IMR-90 (cell line): ENCODE results near the gene PPDPF. TPM values are rescaled to one million over a fixed set of nuclear protein-coding genes. Genes with fewer than 3 reads are reported as not detected.

ENCODE experiments used
- ATAC-seq: fragments of 200-7000 bp; cut with Tn5 transposase; 2 replicates; pipeline ENCODE4 v1.9.1; 2020; ENCODE audit warnings: low read depth, mild to moderate bottlenecking, moderate library complexity
- BruUV-seq: library from RNA; stranded (reverse); fragments of 400-500 nt; replicated peaks from 2 replicates; lab custom pipeline; 2021; lab: Mats Ljungman, UMichigan
- CTCF ChIA-PET: fragments of 300-600 bp; formaldehyde crosslinking; extraction: SDS; loops from one replicate; lab custom pipeline; 2021; ENCODE audit warnings: antibody characterized with exemption; lab: Yijun Ruan, JAX
- POLR2A ChIA-PET: fragments of 300-600 bp; sonication (Branson Sonifier 250); formaldehyde crosslinking; loops from one replicate; lab custom pipeline; 2022; ENCODE audit warnings: antibody characterized with exemption; ENCODE audit not compliant: unreplicated experiment; lab: Charles Lee
- DNase-seq: peaks from one replicate; pipeline ENCODE4 v3.0.0; 2013
- H2AFZ ChIP-seq: replicated peaks from 2 replicates; pipeline ENCODE3; 2013; ENCODE audit warnings: low read length, mild to moderate bottlenecking; ENCODE audit not compliant: poor library complexity
- H2AK5ac ChIP-seq: 2 replicates; pipeline ENCODE4 v1.6.1; 2013; ENCODE audit warnings: low read depth, low read length, inconsistent platforms
- H2AK9ac ChIP-seq: replicated peaks from 2 replicates; pipeline ENCODE3; 2013; ENCODE audit warnings: mild to moderate bottlenecking, low read depth, low read length, moderate library complexity; ENCODE audit not compliant: poor library complexity
- H2BK120ac ChIP-seq: 2 replicates; pipeline ENCODE4 v1.6.1; 2013; ENCODE audit warnings: low read depth, low read length, inconsistent platforms
- H2BK15ac ChIP-seq: 3 replicates; pipeline ENCODE4 v1.6.1; 2013; ENCODE audit warnings: low read depth, low read length, inconsistent platforms
- H2BK20ac ChIP-seq: 2 replicates; pipeline ENCODE4 v1.6.1; 2013; ENCODE audit warnings: low read depth, mild to moderate bottlenecking, inconsistent platforms, low read length, moderate library complexity
- H2BK5ac ChIP-seq: 2 replicates; pipeline ENCODE4 v1.6.1; 2013; ENCODE audit warnings: mild to moderate bottlenecking, low read depth, low read length, inconsistent platforms; ENCODE audit not compliant: poor library complexity, severe bottlenecking
- H3K14ac ChIP-seq: replicated peaks from 2 replicates; pipeline ENCODE4 v1.6.1; 2013; ENCODE audit warnings: low read depth, low read length, inconsistent platforms
- H3K18ac ChIP-seq: 2 replicates; pipeline ENCODE4 v1.6.1; 2013; ENCODE audit warnings: low read depth, low read length, control low read depth
- H3K23ac ChIP-seq: 2 replicates; pipeline ENCODE4 v1.6.1; 2013; ENCODE audit warnings: low read depth, low read length, inconsistent platforms
- H3K27ac ChIP-seq: 2 replicates; pipeline ENCODE4 v1.5.1; 2013; ENCODE audit warnings: mild to moderate bottlenecking, control low read depth, low read length; ENCODE audit not compliant: insufficient read depth
- H3K27me3 ChIP-seq: 2 replicates; pipeline ENCODE4 v1.6.1; 2013; ENCODE audit warnings: low read length; ENCODE audit not compliant: control insufficient read depth, insufficient read depth
- H3K36me3 ChIP-seq: 2 replicates; pipeline ENCODE4 v1.6.1; 2013; ENCODE audit warnings: low read length, mixed read lengths; ENCODE audit not compliant: control insufficient read depth, insufficient read depth
- H3K4ac ChIP-seq: 2 replicates; pipeline ENCODE4 v1.6.1; 2013; ENCODE audit warnings: low read depth, low read length, inconsistent platforms
- H3K4me1 ChIP-seq: 2 replicates; pipeline ENCODE4 v1.6.1; 2013; ENCODE audit warnings: low read length, mixed read lengths; ENCODE audit not compliant: control insufficient read depth, insufficient read depth
- H3K4me2 ChIP-seq: 2 replicates; pipeline ENCODE4 v1.6.1; 2013; ENCODE audit warnings: low read depth, mild to moderate bottlenecking, control low read depth, low read length, moderate library complexity
- H3K4me3 ChIP-seq: 2 replicates; pipeline ENCODE4 v1.5.1; 2013; ENCODE audit warnings: low read depth, mild to moderate bottlenecking, control low read depth, low read length, moderate library complexity; ENCODE audit not compliant: insufficient read depth
- H3K56ac ChIP-seq: 2 replicates; pipeline ENCODE4 v1.6.1; 2013; ENCODE audit warnings: low read length, inconsistent platforms; ENCODE audit not compliant: insufficient read depth; ENCODE audit errors: extremely low read depth
- H3K79me1 ChIP-seq, 2 experiments: 2 replicates each; pipeline ENCODE4 v1.6.1; 2013; ENCODE audit warnings: low read length in 2 of 2, inconsistent platforms in 1 of 2, low read depth in 1 of 2
- H3K9ac ChIP-seq: 2 replicates; pipeline ENCODE4 v1.6.1; 2013; ENCODE audit warnings: low read depth, low read length, control low read depth
- H3K9me1 ChIP-seq: 2 replicates; pipeline ENCODE4 v1.6.1; 2013; ENCODE audit warnings: low read length, inconsistent platforms; ENCODE audit not compliant: insufficient read depth
- H3K9me3 ChIP-seq: 2 replicates; pipeline ENCODE4 v1.6.1; 2013; ENCODE audit warnings: low read length; ENCODE audit not compliant: control insufficient read depth, insufficient read depth
- H4K20me1 ChIP-seq: 2 replicates; pipeline ENCODE4 v1.6.1; 2013; ENCODE audit warnings: low read length, inconsistent platforms; ENCODE audit not compliant: insufficient read depth
- H4K5ac ChIP-seq: 2 replicates; pipeline ENCODE4 v1.6.1; 2013; ENCODE audit warnings: mild to moderate bottlenecking, low read depth, low read length, control low read depth
- H4K8ac ChIP-seq, 2 experiments: 2 replicates each; pipeline ENCODE4 v1.6.1; 2013; ENCODE audit warnings: low read depth in 2 of 2, low read length in 2 of 2, control low read depth in 1 of 2, inconsistent platforms in 1 of 2
- H4K91ac ChIP-seq: 2 replicates; pipeline ENCODE4 v1.6.1; 2013; ENCODE audit warnings: low read depth, low read length, inconsistent platforms; ENCODE audit not compliant: insufficient read depth
- CHD1 ChIP-seq: IDR thresholded peaks from 2 replicates; pipeline ENCODE4 v1.6.1; 2012; ENCODE audit warnings: low read depth, low read length, improper control_type of control experiment
- MAZ ChIP-seq: IDR thresholded peaks from 2 replicates; pipeline ENCODE4 v1.6.1; 2012; ENCODE audit warnings: low read depth, mild to moderate bottlenecking, low read length, improper control_type of control experiment, moderate library complexity, borderline replicate concordance
- MXI1 ChIP-seq: IDR thresholded peaks from 2 replicates; pipeline ENCODE4 v1.6.1; 2012; ENCODE audit warnings: low read depth, mild to moderate bottlenecking, low read length, moderate library complexity, borderline replicate concordance
- RCOR1 ChIP-seq: IDR thresholded peaks from 2 replicates; pipeline ENCODE4 v1.6.1; 2012; ENCODE audit warnings: mild to moderate bottlenecking, low read length, improper control_type of control experiment; ENCODE audit not compliant: insufficient replicate concordance
- RFX5 ChIP-seq: IDR thresholded peaks from 2 replicates; pipeline ENCODE4 v1.8.0; 2012; ENCODE audit warnings: low read depth, mild to moderate bottlenecking, low read length, moderate library complexity
- SMC3 ChIP-seq: fragments of 150-350 bp; IDR thresholded peaks from 2 replicates; pipeline ENCODE4 v1.6.1; 2016; ENCODE audit warnings: low read depth, mild to moderate bottlenecking, antibody characterized with exemption, low read length, moderate library complexity
- WGBS, 2 experiments: methylation state at CpG; one replicate each; pipeline versions ENCODE4 v1.1.5 to v1.1.7; 2013; ENCODE audit warnings: missing lambda C conversion rate in 2 of 2; ENCODE audit not compliant: insufficient read length in 1 of 2; ENCODE audit errors: extremely low coverage in 2 of 2; 5-methylcytosine and 5-hydroxymethylcytosine counted together
- dilution Hi-C: fragments of 300-500 bp; cut with HindIII; formaldehyde crosslinking; loops from one replicate; pipeline ENCODE4 v1.14.3; 2018; ENCODE audit warnings: low sequenced_read_pairs; ENCODE audit not compliant: unreplicated experiment
- in situ Hi-C: fragments of 300-500 bp; cut with MboI; formaldehyde crosslinking; loops from 3 replicates; pipeline ENCODE4 v1.14.3; 2019; ENCODE audit warnings: low sequenced_read_pairs, inconsistent platforms, mixed read lengths
- intact Hi-C: fragments of 100-400 bp; cut with micrococcal nuclease; formaldehyde crosslinking; loops from 2 replicates; pipeline ENCODE4 v1.10.0; 2022
- polyA plus RNA-seq, 3 experiments: library from polyadenylated mRNA; depleted of rRNA; stranded (reverse); fragments of >200 nt; gene quantifications; 2 replicates each; pipeline ENCODE4 v1.2.3, GENCODE V29; 2012; ENCODE audit warnings: low replicate concordance in 1 of 3
- total RNA-seq: library from RNA; depleted of rRNA; stranded (reverse); fragments of >200 nt; gene quantifications from 2 replicates; pipeline ENCODE4 v1.2.3, GENCODE V29; 2012
- TF ChIP-seq, protein P1 (sequence below): fragments of 150-350 bp; IDR thresholded peaks from 2 replicates; pipeline ENCODE4 v1.6.1; 2017; ENCODE audit warnings: mild to moderate bottlenecking, antibody characterized with exemption, low read length, low read depth

PPDPF gene
- total and polyA plus RNA-seq, 2 of the 4 experiments (the other 2 are of a cell fraction), result 12.9 to 171 TPM

DNA sequence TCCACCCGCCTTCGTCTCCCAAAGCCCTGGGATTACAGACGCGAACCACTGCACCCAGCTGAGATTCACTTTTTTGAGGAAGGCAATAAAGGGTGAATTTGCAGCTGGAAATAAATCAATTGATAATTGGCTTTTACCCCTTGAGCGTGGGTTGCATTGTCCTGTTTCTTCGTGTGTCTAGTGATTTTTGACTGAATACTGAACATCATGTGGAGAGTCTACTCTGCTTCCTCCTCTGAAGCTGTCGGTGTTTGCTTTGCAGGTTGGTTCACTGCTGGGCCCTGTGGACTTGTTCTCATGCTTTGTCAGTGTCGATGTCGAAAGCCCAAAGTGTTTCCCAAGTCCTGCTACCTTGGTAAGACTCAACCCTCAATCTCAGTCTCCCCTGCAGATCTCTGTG, 15.9 kb upstream of the PPDPF start:
- Histone ChIP-seq H4K20me1 (no peaks in the 10 kb centered on the region), H3K4ac (no peak overlapping the region), H2AK5ac (no peak overlapping the region), H3K14ac (no peak overlapping the region), H2BK20ac (no peak overlapping the region), H2BK5ac (no peak overlapping the region), H3K4me2 (no peak overlapping the region), H3K36me3 (no peaks in the 10 kb centered on the region), H3K9me1 (no peaks in the 10 kb centered on the region), H3K27me3 (peaks cover 49% of the 10 kb centered on the region), H3K23ac (no peak overlapping the region), H3K4me1 (0 out of 2 replicates have a peak, but pooled peaks cover 1% of the 10 kb centered on the region), H2AFZ (no peak overlapping the region), H4K8ac (no peak overlapping the region), H3K4me3 (no peak overlapping the region), H3K56ac (no peak overlapping the region), H3K79me1 (no peaks in the 10 kb centered on the region), H4K91ac (no peak overlapping the region), H3K27ac (no peak overlapping the region), H3K9ac (no peak overlapping the region), H4K5ac (no peak overlapping the region), H2AK9ac (no peak overlapping the region), H2BK15ac (no peak overlapping the region), H2BK120ac (no peak overlapping the region), H3K18ac (no peak overlapping the region), H3K9me3 (peaks cover 29% of the 10 kb centered on the region)
- DNase-seq (no peak), ATAC-seq (no peak)
- no TSS peak for BruUV-seq
- dilution Hi-C loops, result no loop called here
- in situ Hi-C loops, result no loop called here
- intact Hi-C loops, result no loop called here
- ChIA-PET POLR2A (no interaction called here), CTCF (no interaction called here)
- 100% methylated on average over 1 of the region's 9 CpGs; no CpG with 5 or more reads in 1 of the 2 experiments for WGBS, 2 experiments
- TF ChIP-seq RFX5 (no peak), MXI1 (no peak), MAZ (no peak), SMC3 (no peak), CHD1 (no peak), RCOR1 (no peak)
- TF ChIP-seq, protein P1, sequence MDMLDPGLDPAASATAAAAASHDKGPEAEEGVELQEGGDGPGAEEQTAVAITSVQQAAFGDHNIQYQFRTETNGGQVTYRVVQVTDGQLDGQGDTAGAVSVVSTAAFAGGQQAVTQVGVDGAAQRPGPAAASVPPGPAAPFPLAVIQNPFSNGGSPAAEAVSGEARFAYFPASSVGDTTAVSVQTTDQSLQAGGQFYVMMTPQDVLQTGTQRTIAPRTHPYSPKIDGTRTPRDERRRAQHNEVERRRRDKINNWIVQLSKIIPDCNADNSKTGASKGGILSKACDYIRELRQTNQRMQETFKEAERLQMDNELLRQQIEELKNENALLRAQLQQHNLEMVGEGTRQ, result no peak
